GM12892 (cell line): ENCODE results near the gene CFAP69.

ENCODE experiments used
- POLR2A ChIP-seq: IDR thresholded peaks from 2 replicates; pipeline ENCODE4 v1.6.1; 2011; ENCODE audit warnings: low read depth, low read length, control low read depth
- POLR2AphosphoS5 ChIP-seq: IDR thresholded peaks from 2 replicates; pipeline ENCODE4 v1.6.1; 2011; ENCODE audit warnings: low read depth, low read length, control low read depth

- TF ChIP-seq POLR2AphosphoS5: no peak
- TF ChIP-seq POLR2A: no peak
These were observed 64.9 kb downstream of the CFAP69 start for GRCh38 chr7:90309872-90310271.
